ENCODE data around the gene RNF7. TPM values are rescaled to one million over a fixed set of nuclear protein-coding genes. Genes with fewer than 3 reads are reported as not detected.

RNF7 gene
- total and polyA plus RNA-seq, 2 of the 13 experiments (the other 11 are each of a cell fraction or from before 2014, with no cell fraction given): 66.4 to 94.7 TPM

GRCh38 chr3:141710888-141711616, 27.0 kb upstream of the RNF7 start:
- CTCF ChIA-PET (ENCODE audit: low intra/inter-chr PET ratio, low total read pairs): no interaction called here
- no peaks in the 10 kb centered on the region for H3K79me2 ChIP-seq (ENCODE audit: insufficient read depth, low read length)
- ATAC-seq (no peak; the same call in 2 of the 3 replicates), FAIRE-seq (no peak), DNase-seq (ENCODE audit: low spot score) (no peak)
- no peak overlapping the region for H3K27ac ChIP-seq (ENCODE audit: extremely low read length, insufficient read depth, low read length)
- WGBS (ENCODE audit: low lambda C conversion rate): 22% methylated on average over 6 of the region's 6 CpGs
- H3K27me3 ChIP-seq (ENCODE audit: control insufficient read depth in 1 of 2, insufficient read depth in 2 of 2, low read length in 2 of 2): peaks cover 0 to 1% of the 10 kb centered on the region in 2 experiments; a peak in 1 of 5 replicates
- no peak overlapping the region for H3K9ac ChIP-seq (ENCODE audit: insufficient read depth, low read depth, low read length)
- H3K4me1 ChIP-seq (ENCODE audit: insufficient read depth, low read length): peaks cover 14% of the 10 kb centered on the region
- BruUV-seq (replicated peaks): no TSS peak
- no peaks in the 10 kb centered on the region for H3K9me3 ChIP-seq (ENCODE audit: low read length)
- H3K4me3 ChIP-seq (replicated peaks in 1 of 3; ENCODE audit: insufficient read depth in 1 of 3, low read depth in 2 of 3, low read length in 3 of 3): no peak overlapping the region
- H2AFZ ChIP-seq (ENCODE audit: low read length): no peak overlapping the region
- no peak overlapping the region for H3K4me2 ChIP-seq (ENCODE audit: low read depth, low read length)
- in situ Hi-C loops (cut with HindIII; ENCODE audit: extremely low pct_ligation_motif_present, low pct_unique_long_range_greater_than_20kb): no loop called here
- H3K36me3 ChIP-seq (replicated peaks in 1 of 2; ENCODE audit: control insufficient read depth in 1 of 2, insufficient read depth in 2 of 2, low read length in 2 of 2): no peaks in the 10 kb centered on the region
- H4K20me1 ChIP-seq (ENCODE audit: insufficient read depth, low read length): no peaks in the 10 kb centered on the region
- intact Hi-C loops (cut with micrococcal nuclease; ENCODE audit: unreplicated experiment): no loop called here
- no peak for TF ChIP-seq ZNF260 (CRISPR knock-in tag; IDR thresholded peaks at IDR 0.05; ENCODE audit: borderline replicate concordance, low read depth)
- TF ChIP-seq TFAP4 (IDR thresholded peaks at IDR 0.05; ENCODE audit: borderline replicate concordance, low read depth): peak; percentile 43; the same call in 1 of the 2 replicates
- no peak for TF ChIP-seq E2F5 (CRISPR knock-in tag; conservative IDR thresholded peaks at IDR 0.05)
- no peak for TF ChIP-seq ETV5 (CRISPR knock-in tag; IDR thresholded peaks at IDR 0.05; ENCODE audit: borderline replicate concordance)
- TF ChIP-seq ZBTB46 (CRISPR knock-in tag; IDR thresholded peaks at IDR 0.05; ENCODE audit: borderline replicate concordance): no peak
- TF ChIP-seq SIN3B (IDR thresholded peaks at IDR 0.05; ENCODE audit: low read length): no peak
- TF ChIP-seq NR2F6 (IDR thresholded peaks at IDR 0.05): peak; percentile 30; the same call in 1 of the 2 replicates
- TF ChIP-seq NR2F6 (CRISPR knock-in tag; IDR thresholded peaks at IDR 0.05): peak; percentile 28; the same call in 1 of the 2 replicates
- POLR2A ChIA-PET: no interaction called here
